OCI-LY1 (cell line): Measurements from ENCODE around the gene TNFRSF1A.

Experiments
- EZH2 ChIP-seq: fragments of 200-600 bp; sonication (generic), shearing (Covaris generic); IDR thresholded peaks from 2 replicates; pipeline ENCODE4 v1.8.0; 2017; ENCODE audit warnings: borderline replicate concordance, mixed run types, mild to moderate bottlenecking, antibody characterized with exemption, low read length, moderate library complexity, mixed read lengths
- TF ChIP-seq, protein P1 (sequence below): fragments of 200-600 bp; sonication (generic), shearing (Covaris generic); IDR thresholded peaks from 2 replicates; pipeline ENCODE4 v1.5.1; 2017; ENCODE audit warnings: mild to moderate bottlenecking, antibody characterized with exemption, low read length, moderate library complexity, mixed read lengths

- TF ChIP-seq, protein P1, sequence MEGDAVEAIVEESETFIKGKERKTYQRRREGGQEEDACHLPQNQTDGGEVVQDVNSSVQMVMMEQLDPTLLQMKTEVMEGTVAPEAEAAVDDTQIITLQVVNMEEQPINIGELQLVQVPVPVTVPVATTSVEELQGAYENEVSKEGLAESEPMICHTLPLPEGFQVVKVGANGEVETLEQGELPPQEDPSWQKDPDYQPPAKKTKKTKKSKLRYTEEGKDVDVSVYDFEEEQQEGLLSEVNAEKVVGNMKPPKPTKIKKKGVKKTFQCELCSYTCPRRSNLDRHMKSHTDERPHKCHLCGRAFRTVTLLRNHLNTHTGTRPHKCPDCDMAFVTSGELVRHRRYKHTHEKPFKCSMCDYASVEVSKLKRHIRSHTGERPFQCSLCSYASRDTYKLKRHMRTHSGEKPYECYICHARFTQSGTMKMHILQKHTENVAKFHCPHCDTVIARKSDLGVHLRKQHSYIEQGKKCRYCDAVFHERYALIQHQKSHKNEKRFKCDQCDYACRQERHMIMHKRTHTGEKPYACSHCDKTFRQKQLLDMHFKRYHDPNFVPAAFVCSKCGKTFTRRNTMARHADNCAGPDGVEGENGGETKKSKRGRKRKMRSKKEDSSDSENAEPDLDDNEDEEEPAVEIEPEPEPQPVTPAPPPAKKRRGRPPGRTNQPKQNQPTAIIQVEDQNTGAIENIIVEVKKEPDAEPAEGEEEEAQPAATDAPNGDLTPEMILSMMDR = no peak
- no peak for TF ChIP-seq EZH2
Measured at GRCh38 chr12:6330192-6330591, 11.7 kb downstream of the TNFRSF1A start.
